Suppressor macrophage treated with lipopolysaccharide for 4 hours (primary cell): Measurements from ENCODE around the gene SLC12A5.
A peak's percentile ranks its signal among the peaks of the same experiment; 100 is the strongest.

Experiments
- DNase-seq: peaks from one replicate; pipeline ENCODE4 v3.0.0-alpha.2; 2020

The SLC12A5 gene

GRCh38 chr20:46006964-46007363 is 22.1 kb upstream of the SLC12A5 start:
- no peak for DNase-seq

- no peak for DNase-seq
These were observed 21.3 kb upstream of the SLC12A5 start for GRCh38 chr20:46007671-46008070.

GRCh38 chr20:46009816-46010215 is 19.2 kb upstream of the SLC12A5 start:
- DNase-seq = no peak

- peak; percentile 82 for DNase-seq
These were observed 18.3 kb upstream of the SLC12A5 start for GRCh38 chr20:46010491-46011391.

GRCh38 chr20:46011631-46012482 is 17.2 kb upstream of the SLC12A5 start:
- DNase-seq = peak; percentile 99

GRCh38 chr20:46012921-46013320 is 16.1 kb upstream of the SLC12A5 start:
- DNase-seq = peak; percentile 35

GRCh38 chr20:46013322-46013828 is 15.6 kb upstream of the SLC12A5 start:
- DNase-seq = no peak

GRCh38 chr20:46013829-46014516 is 15.0 kb upstream of the SLC12A5 start:
- DNase-seq = peak; percentile 81

- DNase-seq = no peak
These were observed 14.3 kb upstream of the SLC12A5 start for GRCh38 chr20:46014517-46015396.

GRCh38 chr20:46017272-46017671 is 11.7 kb upstream of the SLC12A5 start:
- peak; percentile 14 for DNase-seq

- DNase-seq = peak; percentile 6
These were observed 10.9 kb upstream of the SLC12A5 start for GRCh38 chr20:46018112-46018511.

- DNase-seq = no peak
These were observed 10.4 kb upstream of the SLC12A5 start for GRCh38 chr20:46018611-46019010.

- peak; percentile 57 for DNase-seq
These were observed 8.5 kb upstream of the SLC12A5 start for GRCh38 chr20:46020555-46020954.

- DNase-seq = peak; percentile 49
These were observed 7.4 kb upstream of the SLC12A5 start for GRCh38 chr20:46021361-46022359.

GRCh38 chr20:46022411-46023147 is 6.4 kb upstream of the SLC12A5 start:
- peak; percentile 75 for DNase-seq

- no peak for DNase-seq
These were observed 5.9 kb upstream of the SLC12A5 start for GRCh38 chr20:46023148-46023484.

- DNase-seq = no peak
These were observed 5.0 kb upstream of the SLC12A5 start for GRCh38 chr20:46023999-46024398.

- no peak for DNase-seq
These were observed 3.6 kb upstream of the SLC12A5 start for GRCh38 chr20:46025376-46025783.

GRCh38 chr20:46027245-46027853 is 1.7 kb upstream of the SLC12A5 start:
- peak; percentile 72 for DNase-seq
